ENCODE results near the gene CACNG8.

Gene CACNG8

DNA sequence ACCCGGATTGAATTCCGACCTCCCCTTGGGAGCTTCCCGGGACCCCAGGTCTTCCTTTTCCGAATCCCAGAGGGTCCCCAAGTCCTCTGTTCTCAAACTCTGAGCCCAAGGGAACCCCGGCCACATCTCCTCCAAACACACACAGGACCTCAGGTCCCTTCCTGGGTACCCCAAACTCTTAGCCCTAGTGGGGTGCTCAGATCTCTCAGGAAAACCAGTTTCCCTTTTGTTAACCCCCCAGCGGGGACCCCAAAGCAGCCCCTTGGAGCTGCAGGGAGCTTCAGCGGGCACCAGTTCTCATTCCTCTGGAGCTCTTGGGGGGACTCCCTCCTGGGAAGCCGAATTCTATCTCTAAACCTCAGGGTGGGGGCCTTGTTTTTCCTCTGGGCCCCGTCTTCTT lies 29.5 kb downstream of the CACNG8 start:
- FAIRE-seq: no peak
- DNase-seq (ENCODE audit: low spot score): no peak

DNA sequence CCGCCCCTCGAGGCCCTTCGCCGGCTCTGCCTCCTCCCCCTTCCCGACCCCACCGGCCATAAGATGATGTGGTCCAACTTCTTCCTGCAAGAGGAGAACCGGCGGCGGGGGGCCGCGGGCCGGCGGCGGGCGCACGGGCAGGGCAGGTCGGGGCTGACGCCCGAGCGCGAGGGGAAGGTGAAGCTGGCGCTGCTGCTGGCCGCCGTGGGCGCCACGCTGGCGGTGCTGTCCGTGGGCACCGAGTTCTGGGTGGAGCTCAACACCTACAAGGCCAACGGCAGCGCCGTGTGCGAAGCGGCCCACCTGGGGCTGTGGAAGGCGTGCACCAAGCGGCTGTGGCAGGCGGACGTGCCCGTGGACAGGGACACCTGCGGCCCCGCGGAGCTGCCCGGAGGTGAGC lies 30.1 kb downstream of the CACNG8 start:
- FAIRE-seq (no peak), DNase-seq (ENCODE audit: low spot score) (no peak)

DNA sequence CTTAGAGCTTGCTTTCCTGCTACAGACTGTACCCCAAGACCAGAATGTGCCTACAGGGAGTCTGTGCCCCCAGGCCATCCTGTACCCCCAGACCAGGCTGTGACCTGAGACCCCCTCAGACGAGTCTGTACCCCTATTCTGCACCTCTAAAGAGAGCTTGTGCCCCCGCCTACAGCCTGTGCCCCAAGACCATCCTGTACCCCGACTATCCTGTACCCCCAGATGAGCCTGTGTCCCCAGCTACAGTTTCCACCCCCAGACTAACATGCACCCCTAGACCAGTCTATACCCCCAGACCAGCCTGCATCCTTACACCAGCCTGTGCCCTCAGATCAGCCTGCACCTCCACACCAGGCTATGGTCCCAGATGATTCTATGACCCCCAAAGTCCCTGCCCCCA lies 30.7 kb downstream of the CACNG8 start:
- no peak for DNase-seq (ENCODE audit: low spot score)
- no peak for FAIRE-seq

DNA sequence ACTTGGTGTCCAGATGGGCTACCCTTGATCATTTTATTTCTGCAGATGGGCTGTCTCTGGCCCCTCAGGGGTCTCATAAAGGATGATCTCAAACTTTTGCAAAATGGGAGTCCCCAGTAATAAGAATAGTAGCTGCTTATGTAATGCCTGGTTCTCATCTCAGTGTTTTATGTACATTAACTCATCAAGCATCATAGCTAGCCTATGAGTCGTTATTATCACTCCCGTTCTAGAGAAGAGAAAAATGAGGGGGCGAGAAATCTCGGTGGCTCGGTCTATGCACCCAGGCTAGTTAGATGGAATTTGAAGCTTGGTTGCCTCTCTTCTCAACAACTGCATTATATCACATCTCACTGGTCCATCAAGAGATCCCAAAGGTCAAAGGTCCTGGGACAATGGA lies 32.1 kb downstream of the CACNG8 start:
- DNase-seq (ENCODE audit: low spot score) (no peak), FAIRE-seq (no peak)

DNA sequence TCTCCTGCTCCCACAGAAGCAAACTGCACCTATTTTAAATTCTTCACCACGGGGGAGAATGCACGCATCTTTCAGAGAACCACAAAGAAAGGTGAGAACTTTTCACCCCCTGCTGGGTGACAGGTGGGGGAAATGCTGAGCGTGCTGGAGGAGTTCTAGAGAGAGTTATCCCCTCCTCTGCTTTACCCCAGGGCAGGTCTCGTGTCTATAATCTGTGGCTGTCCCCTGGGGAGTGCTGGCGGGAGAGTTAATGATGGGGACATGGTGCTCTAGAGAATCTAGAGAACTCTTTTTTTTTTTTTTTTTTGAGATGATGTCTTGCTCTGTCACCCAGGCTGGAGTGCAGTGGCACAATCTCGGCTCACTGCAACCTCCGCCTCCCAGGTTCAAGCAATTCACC lies 35.5 kb downstream of the CACNG8 start:
- DNase-seq (ENCODE audit: low spot score) (no peak), FAIRE-seq (no peak)

DNA sequence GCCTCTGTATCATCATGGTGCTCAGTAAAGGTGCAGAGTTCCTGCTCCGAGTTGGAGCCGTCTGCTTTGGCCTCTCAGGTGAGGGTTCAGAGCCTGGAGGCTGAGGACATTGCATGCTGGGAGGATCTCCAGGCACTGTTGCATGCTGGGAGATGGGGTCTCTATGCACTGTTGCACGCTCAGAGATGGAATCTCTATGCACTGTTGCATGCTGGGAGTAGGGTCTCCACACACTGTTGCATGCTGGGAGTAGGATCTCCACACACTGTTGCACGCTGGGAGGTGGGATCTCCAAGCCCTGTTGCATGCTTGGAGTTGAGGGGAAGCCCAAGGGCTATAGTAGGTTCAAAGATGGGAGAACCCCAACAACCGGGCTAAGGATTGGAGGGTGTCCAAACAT lies 37.0 kb downstream of the CACNG8 start:
- no peak for DNase-seq (ENCODE audit: low spot score)

DNA sequence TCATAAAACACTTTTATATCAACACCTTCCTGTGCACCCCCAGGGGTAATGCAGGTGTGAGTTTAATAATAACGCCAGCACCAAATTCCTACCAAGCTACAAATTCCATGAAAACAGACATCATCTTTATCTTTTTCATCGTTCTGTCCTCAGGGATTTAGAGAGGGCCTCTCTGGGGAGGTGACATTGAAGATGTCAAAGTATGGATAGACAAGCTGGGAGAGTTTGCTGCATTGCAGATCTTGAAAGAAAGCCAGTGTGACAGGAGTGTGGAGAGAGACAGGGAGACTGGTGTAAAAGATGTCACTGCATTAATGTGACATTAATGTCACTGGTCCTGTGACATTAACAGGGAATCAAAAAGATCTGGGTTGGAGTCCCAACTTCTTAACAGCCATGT lies 38.8 kb downstream of the CACNG8 start:
- FAIRE-seq (no peak), DNase-seq (ENCODE audit: low spot score) (no peak)

More for the DNA sequence above, 37.0 kb downstream of the CACNG8 start:
- no peak for FAIRE-seq

DNA sequence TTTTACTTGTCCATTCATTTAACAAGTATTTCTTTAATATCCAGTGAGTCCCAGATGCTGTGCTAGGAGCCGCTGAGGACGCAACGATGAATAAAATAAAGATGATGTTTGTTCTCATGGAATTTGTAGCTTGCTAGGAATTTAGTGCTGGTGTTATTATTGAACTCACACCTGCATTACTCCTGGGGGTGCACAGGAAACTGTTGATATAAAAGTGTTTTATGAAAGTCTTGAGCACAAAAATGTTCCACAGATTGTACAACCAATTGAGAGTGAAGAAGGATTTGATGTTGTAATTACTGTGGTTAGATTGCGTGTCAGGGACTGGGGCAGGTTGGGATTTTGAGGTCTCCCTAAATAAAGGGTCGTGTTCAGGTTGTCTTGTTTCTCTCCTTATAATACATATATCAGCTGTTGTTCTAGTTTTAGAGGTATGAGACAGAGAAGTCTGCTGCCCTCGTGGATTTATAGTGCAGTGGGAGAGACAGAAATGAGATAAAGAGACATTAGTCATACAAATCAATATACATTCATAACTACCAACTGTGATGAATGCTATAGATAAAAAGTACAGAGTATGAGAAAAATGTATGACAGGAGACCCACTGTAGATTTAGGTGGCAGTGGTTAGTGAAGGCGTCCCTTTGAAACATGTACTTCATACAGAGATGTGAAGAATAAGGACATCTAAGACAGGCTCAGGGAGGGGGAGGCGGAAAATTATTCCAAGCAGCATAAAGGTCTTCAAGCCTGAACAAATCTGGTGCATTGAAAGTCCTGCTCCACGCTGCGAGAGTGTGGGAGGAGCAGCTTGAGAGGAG lies 40.0 kb downstream of the CACNG8 start:
- FAIRE-seq: no peak
- DNase-seq (ENCODE audit: low spot score): no peak

DNA sequence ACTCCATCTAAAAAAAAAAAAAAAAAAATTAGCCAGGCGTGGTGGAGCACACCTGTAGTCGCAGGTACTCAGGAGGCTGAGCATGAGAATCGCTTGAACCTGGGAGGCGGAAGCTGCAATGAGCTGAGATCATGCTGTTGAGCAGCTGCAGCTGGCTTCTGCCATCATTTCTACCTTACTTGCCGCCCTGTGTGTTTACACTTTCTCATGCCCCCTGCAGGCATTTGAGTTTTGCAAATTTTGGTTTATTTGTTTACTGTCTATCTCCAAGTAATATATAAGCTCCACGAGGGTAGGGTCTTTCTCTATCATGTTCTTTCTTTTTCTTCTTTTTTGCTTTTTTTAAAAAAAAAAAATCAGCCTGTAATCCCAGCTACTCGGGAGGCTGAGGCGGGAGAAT lies 46.7 kb downstream of the CACNG8 start:
- FAIRE-seq: no peak
- no peak for DNase-seq (ENCODE audit: low spot score)

DNA sequence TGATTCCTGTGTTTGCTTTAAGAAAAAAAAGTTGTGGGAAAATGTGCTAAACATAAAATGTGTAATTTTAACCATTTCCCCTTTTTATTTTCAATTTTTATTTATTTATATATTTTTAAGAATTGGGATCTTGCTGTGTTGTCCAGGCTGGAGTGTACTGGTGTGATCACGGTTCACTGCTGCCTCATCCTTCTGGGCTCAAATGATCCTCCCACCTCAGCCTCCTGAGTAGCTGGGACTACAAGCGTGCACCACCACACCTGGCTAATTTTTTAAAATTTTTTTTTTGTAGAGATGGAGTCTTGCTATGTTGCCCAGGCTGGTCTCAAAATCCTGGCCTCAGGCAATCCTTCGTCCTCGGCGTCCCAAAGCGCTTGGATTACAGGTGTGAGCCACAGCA lies 47.7 kb downstream of the CACNG8 start:
- DNase-seq (ENCODE audit: low spot score): no peak
- no peak for FAIRE-seq

GRCh38 chr19:54011507-54012211 lies 48.9 kb downstream of the CACNG8 start:
- no peak for DNase-seq (ENCODE audit: low spot score)
- no peak for FAIRE-seq

GRCh38 chr19:54013866-54014265 lies 51.1 kb downstream of the CACNG8 start:
- DNase-seq (ENCODE audit: low spot score): no peak
- FAIRE-seq: no peak

DNA sequence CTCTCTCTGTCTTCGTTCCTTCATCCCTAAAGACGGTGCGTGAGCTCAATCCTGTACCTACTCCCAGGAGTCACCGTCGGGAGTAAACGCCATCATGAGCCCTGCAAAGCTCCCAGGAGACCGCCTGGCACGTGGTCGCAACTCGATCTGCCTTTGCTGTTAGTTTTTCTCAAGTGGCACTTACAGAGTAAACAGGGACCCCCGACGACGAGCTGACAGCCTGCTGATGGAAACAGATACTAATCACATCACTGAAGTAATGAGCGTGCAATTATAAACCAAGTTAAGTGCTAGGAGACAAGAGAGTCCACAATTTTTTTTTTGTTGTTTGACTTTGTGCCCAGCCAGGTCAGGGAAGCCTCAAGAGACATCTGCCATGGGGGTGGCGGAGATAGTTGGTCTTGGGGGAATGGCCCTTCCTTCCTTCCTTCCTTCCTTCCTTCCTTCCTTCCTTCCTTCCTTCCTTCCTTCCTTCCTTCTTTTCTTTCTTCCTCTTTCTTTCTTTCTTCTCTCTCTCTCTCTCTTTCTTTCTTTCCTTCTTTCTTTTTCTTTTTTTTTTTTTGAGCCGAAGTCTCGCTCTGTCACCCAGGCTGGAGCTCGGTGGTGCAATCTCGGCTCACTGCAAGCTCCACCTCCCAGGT lies 52.3 kb downstream of the CACNG8 start:
- no peak for FAIRE-seq
- no peak for DNase-seq (ENCODE audit: low spot score)

DNA sequence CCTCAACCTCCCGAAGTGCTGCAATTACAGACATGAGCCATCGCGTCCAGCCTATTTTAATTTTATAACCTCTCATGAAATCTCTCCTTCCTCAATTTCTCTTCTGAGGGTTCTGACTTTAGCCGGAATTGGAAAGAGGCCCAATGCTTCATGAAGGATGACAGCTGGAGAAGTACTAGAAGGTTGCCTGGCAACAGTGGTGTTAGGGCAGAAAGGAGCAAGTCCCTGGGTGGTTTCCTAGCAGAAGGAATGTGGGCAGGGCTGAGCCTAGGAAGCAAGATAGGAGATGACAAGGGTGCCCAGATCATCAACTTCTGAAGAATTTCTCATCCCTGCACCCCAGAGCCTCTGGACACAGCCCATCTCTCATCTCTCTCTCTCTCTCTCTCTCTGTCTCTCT lies 54.5 kb downstream of the CACNG8 start:
- DNase-seq (ENCODE audit: low spot score) (peak; percentile 52), FAIRE-seq (no peak)

- no peak for FAIRE-seq
- DNase-seq (ENCODE audit: low spot score): no peak
These were observed 58.6 kb downstream of the CACNG8 start for GRCh38 chr19:54021363-54021762.

DNA sequence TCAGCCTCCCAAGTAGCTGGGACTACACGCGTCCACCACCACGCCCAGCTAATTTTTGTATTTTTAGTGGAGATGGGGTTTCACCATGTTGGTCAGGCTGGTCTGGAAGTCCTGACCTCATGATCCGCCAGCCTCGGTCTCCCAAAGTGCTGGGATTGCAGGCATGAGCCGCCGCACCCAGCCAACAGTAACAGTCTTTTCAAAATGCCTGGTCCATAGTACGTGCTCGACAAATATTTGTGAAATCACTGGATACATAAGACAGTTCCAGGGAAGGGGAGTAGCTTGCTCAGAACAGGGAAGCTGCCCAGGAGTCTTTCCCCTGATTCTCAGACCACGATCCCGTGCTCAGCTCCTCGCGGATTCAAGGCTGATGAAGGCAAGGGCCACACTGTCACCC lies 59.2 kb downstream of the CACNG8 start:
- no peak for DNase-seq (ENCODE audit: low spot score)
- no peak for FAIRE-seq

- no peak for DNase-seq (ENCODE audit: low spot score)
- FAIRE-seq: no peak
These were observed 60.5 kb downstream of the CACNG8 start for GRCh38 chr19:54023191-54023590.

- DNase-seq (ENCODE audit: low spot score): peak; percentile 14
- no peak for FAIRE-seq
These were observed 61.9 kb downstream of the CACNG8 start for GRCh38 chr19:54024660-54025059.

DNA sequence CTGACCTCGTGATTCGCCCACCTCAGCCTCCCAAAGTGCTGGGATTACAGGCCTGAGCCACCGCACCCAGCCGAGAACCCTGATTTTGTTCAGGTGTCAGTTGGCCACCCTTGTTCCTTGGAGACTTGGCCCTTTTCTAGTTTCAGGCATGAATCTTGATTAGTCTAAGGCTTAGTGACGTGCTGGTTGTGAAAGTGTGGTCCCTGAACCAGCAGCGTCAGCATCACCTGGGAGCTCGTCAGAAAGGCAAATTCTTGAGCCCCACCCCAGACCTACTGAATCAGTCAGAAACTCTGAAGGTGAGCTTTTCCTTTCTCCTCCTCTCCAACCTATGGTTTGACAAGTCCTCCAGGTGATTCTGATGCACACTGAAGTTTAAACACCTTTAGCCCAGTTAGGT lies 63.9 kb downstream of the CACNG8 start:
- DNase-seq (ENCODE audit: low spot score) (no peak), FAIRE-seq (no peak)

GRCh38 chr19:54029301-54029700 lies 66.6 kb downstream of the CACNG8 start:
- FAIRE-seq: no peak
- DNase-seq (ENCODE audit: low spot score): no peak

DNA sequence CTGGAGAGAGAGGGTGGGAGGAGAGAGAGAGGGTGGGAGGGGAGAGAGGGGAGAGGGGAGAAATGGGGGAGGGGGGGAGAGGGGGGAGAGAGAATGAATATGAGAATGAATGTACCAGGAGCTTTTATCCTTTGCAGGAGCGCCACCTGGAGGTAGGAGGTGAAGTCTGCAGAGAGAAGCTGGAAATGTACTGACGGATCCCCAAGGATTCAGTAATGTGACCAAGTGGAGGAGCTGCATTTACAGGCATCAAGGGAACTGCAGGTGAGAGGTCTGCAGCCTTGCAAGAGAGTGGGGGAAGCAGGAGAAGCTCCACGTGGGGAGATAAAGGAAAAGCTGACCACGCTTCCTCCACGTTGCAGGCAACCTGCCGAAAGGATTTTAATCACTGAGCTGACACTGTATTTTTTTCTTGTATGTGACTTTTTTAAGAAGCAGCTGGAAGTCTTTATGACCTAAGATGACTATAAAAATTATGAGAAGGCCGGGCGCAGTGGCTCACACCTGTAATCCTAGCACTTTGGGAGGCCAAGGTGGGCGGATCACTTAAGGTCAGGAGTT lies 67.3 kb downstream of the CACNG8 start:
- no peak for FAIRE-seq

DNA sequence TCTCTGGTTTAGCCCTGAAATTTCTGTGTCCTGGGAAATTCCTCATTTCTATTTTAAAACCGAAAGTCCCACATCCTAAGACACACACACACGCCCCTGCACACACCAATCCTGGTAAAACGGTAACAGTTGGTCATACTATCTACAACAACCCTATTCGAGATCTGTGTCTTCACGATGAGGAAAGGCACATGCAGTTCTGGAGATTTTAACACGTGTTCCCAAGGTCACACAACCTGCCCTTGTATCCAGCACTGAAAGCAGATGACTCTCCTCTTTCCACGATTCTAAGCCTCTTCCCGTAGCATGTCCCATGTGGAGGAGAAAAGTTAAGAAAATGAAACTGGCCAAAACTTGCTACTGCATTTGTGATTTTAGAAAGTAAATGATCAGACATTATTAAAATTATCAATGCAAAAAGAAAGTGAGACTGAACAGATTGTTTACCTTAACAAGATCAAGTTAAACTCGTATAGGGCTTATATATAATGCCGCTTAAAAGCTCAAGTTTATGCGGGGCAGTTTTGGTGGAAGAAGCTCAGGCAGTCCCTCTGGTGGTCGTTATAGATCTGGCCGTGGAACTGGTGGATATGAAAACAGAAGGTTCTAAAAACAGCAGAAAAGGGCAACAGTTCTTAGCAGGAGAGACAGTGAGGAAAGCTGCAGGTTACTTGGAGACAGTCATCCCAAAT lies 68.3 kb downstream of the CACNG8 start:
- FAIRE-seq: no peak
- DNase-seq (ENCODE audit: low spot score): no peak

More for the DNA sequence above, 67.3 kb downstream of the CACNG8 start:
- peak; percentile 49 for DNase-seq (ENCODE audit: low spot score)
